ENCODE measurements around the gene TGFA.

The TGFA gene

GRCh38 chr2:70553584-70554337, at the start of gene TGFA:
Gene TGFA (minus strand): TSS chr2:70553826. CDS start chr2:70553767, 59 bp downstream.
- DNase-seq (ENCODE audit: low read depth) = peak; percentile 18

GRCh38 chr2:70603066-70603465, 49.4 kb upstream of the TGFA start:
- DNase-seq (ENCODE audit: low read depth) = no peak

- no peak for DNase-seq (ENCODE audit: low read depth)
Measured at GRCh38 chr2:70598197-70598596, 44.6 kb upstream of the TGFA start.

GRCh38 chr2:70596739-70597138, 43.1 kb upstream of the TGFA start:
- peak; percentile 12 for DNase-seq (ENCODE audit: low read depth)

GRCh38 chr2:70596293-70596692, 42.7 kb upstream of the TGFA start:
- DNase-seq (ENCODE audit: low read depth) = peak; percentile 38

GRCh38 chr2:70583091-70583490, 29.5 kb upstream of the TGFA start:
- DNase-seq (ENCODE audit: low read depth) = no peak

- DNase-seq (ENCODE audit: low read depth) = no peak
Measured at GRCh38 chr2:70580352-70580751, 26.7 kb upstream of the TGFA start.

GRCh38 chr2:70574618-70575017, 21.0 kb upstream of the TGFA start:
- DNase-seq (ENCODE audit: low read depth) = no peak

- no peak for DNase-seq (ENCODE audit: low read depth)
Measured at GRCh38 chr2:70574109-70574508, 20.5 kb upstream of the TGFA start.

GRCh38 chr2:70570041-70570661, 16.5 kb upstream of the TGFA start:
- peak; percentile 40 for DNase-seq (ENCODE audit: low read depth)

- no peak for DNase-seq (ENCODE audit: low read depth)
Measured at GRCh38 chr2:70569559-70569958, 15.9 kb upstream of the TGFA start.

- no peak for DNase-seq (ENCODE audit: low read depth)
Measured at GRCh38 chr2:70566906-70567305, 13.3 kb upstream of the TGFA start.

GRCh38 chr2:70566464-70566863, 12.8 kb upstream of the TGFA start:
- no peak for DNase-seq (ENCODE audit: low read depth)

GRCh38 chr2:70565039-70565731, 11.6 kb upstream of the TGFA start:
- DNase-seq (ENCODE audit: low read depth) = no peak

- DNase-seq (ENCODE audit: low read depth) = peak; percentile 7
Measured at GRCh38 chr2:70561893-70562292, 8.3 kb upstream of the TGFA start.

- no peak for DNase-seq (ENCODE audit: low read depth)
Measured at GRCh38 chr2:70560442-70560841, 6.8 kb upstream of the TGFA start.

- no peak for DNase-seq (ENCODE audit: low read depth)
Measured at GRCh38 chr2:70560040-70560439, 6.4 kb upstream of the TGFA start.

- DNase-seq (ENCODE audit: low read depth) = no peak
Measured at GRCh38 chr2:70558195-70558808, 4.7 kb upstream of the TGFA start.

GRCh38 chr2:70557171-70557838, 3.7 kb upstream of the TGFA start:
- DNase-seq (ENCODE audit: low read depth) = peak; percentile 17

- DNase-seq (ENCODE audit: low read depth) = no peak
Measured at GRCh38 chr2:70556608-70557007, 3.0 kb upstream of the TGFA start.

GRCh38 chr2:70554338-70554892, 789 bp upstream of the TGFA start:
- no peak for DNase-seq (ENCODE audit: low read depth)

GRCh38 chr2:70553334-70553583, 367 bp downstream of the TGFA start:
- DNase-seq (ENCODE audit: low read depth) = no peak

All from iris pigment epithelial cell (primary cell).